ENCODE data around the gene TRMT61A.
"Not testable (repeated sequence)": the region's sequence is repeated elsewhere in the genome, so short reads cannot be mapped to it uniquely, and the experiment has no call there.

GRCh38 chr14:103525430-103526246, 3.4 kb upstream of the TRMT61A start:
- TF ChIP-seq CTCF (conservative IDR thresholded peaks at IDR 0.05); EZH2 (IDR thresholded peaks at IDR 0.05; ENCODE audit: low read depth): not testable (repeated sequence)
